ENCODE results near the gene LHX5.

The LHX5 gene

DNA sequence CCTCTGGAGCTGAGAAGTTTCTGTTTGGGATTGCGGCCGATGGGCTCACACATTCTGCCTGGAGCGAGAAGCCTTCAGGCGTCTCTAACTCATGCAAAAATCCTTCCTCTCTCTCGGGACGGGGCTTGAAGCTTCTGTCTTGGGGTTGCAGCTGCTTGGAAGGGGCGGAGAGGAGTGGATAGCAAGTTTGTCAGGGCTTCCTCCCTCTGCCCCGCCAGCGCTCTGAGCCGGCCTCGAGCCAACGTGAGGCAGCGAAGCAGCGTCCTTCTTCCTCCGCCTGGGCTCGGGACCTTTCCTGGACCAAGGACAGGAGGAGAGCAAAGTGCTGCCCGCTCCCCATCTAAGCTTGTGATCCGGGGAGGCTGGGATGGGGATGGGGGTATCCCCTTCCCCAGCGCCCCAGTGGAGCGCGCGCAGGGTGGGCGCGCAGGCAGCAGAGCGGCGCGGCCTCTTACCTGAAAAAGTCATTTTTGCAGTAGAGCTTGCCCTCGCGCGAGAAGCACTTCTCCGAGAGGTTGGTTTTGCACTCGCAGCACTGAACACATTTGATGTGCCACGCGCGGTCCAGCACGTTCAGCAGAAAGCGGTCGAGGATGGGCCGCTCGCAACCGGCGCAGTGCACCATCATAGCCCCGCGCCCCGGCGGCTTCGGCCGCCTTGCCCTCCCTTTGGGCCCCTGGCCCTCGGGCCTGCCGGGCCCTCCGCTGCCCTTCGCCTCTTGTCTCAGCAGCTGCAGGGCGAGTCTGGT lies 626 bp downstream of the LHX5 start:
- no peaks in the 10 kb centered on the region for H4K20me1 ChIP-seq (ENCODE audit: low read depth, low read length)
- H3K27ac ChIP-seq (ENCODE audit: low read depth, low read length): no peak overlapping the region
- no peak overlapping the region for H3K4me2 ChIP-seq (ENCODE audit: low read depth, low read length, poor library complexity, severe bottlenecking)
- H3K9me3 ChIP-seq (ENCODE audit: insufficient read depth, low read length): no peaks in the 10 kb centered on the region
- no peaks in the 10 kb centered on the region for H3K27me3 ChIP-seq (ENCODE audit: low read length)
- no peaks in the 10 kb centered on the region for H3F3A ChIP-seq (ENCODE audit: insufficient read depth)
- H3K9ac ChIP-seq (ENCODE audit: low read length): no peak overlapping the region
- H2AFZ ChIP-seq (ENCODE audit: low read depth, low read length, severe bottlenecking): no peak overlapping the region
- no peaks in the 10 kb centered on the region for H3K79me2 ChIP-seq (ENCODE audit: insufficient read depth, low read length)
- H3K9me2 ChIP-seq (replicated peaks; ENCODE audit: insufficient read depth, low read length): no peaks in the 10 kb centered on the region
- TF ChIP-seq CTCF (IDR thresholded peaks at IDR 0.05; ENCODE audit: insufficient read depth, low read length, poor library complexity, severe bottlenecking) (no peak), EZH2phosphoT487 (conservative IDR thresholded peaks at IDR 0.05; ENCODE audit: low read length) (no peak)
- no peaks in the 10 kb centered on the region for H3K36me3 ChIP-seq (ENCODE audit: low read length)
- H3K4me3 ChIP-seq (ENCODE audit: insufficient read depth, low read length, poor library complexity, severe bottlenecking): no peak overlapping the region

DNA sequence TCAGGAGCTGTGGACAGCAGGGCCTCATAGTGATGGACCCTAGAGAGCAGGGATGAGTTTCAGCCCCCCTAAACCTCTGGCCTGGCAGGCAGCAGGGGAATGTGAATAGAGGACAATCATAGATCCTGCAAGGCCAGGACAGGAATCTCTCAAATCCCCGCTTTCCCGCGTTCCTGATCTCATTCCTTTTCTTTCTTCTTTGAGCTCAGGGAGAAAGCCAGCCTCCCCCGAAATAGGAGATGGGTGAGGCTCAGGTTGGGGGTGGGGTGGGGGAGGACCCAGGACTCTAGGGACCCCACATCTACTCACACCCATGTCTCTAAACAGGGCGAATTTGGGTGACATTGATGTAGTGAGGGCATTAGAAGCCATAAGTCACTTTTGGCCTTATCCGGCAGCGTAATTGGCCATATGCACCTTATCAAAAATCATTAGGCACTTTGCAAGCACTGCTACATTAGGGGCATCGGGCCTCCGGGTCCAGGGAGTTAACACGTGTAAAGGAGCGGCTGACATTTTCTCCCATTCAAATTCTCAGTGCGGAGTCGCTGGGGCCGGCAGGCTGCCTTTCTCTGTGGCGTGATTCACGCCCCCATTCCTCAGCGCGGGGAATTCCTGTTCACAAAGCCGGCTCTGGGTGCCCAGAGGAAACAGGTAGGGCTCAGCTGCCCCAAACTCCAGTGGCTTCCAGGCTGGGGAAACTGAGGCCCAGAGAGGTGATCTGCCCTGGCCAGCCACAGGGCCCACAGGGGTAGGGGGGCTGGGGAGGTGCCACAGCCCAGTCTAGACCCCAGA lies 1.5 kb downstream of the LHX5 start:
- no peak overlapping the region for H3K4me2 ChIP-seq (ENCODE audit: low read depth, low read length, poor library complexity, severe bottlenecking)
- H3K27ac ChIP-seq (ENCODE audit: low read depth, low read length): no peak overlapping the region
- no peak overlapping the region for H2AFZ ChIP-seq (ENCODE audit: low read depth, low read length, severe bottlenecking)
- no peaks in the 10 kb centered on the region for H3K79me2 ChIP-seq (ENCODE audit: insufficient read depth, low read length)
- TF ChIP-seq CTCF (IDR thresholded peaks at IDR 0.05; ENCODE audit: insufficient read depth, low read length, poor library complexity, severe bottlenecking): no peak
- TF ChIP-seq EZH2phosphoT487 (conservative IDR thresholded peaks at IDR 0.05; ENCODE audit: low read length): no peak
- no peak overlapping the region for H3K4me3 ChIP-seq (ENCODE audit: insufficient read depth, low read length, poor library complexity, severe bottlenecking)
- H3K9me2 ChIP-seq (replicated peaks; ENCODE audit: insufficient read depth, low read length): no peaks in the 10 kb centered on the region
- no peaks in the 10 kb centered on the region for H3F3A ChIP-seq (ENCODE audit: insufficient read depth)
- H4K20me1 ChIP-seq (ENCODE audit: low read depth, low read length): no peaks in the 10 kb centered on the region
- no peaks in the 10 kb centered on the region for H3K9me3 ChIP-seq (ENCODE audit: insufficient read depth, low read length)
- H3K36me3 ChIP-seq (ENCODE audit: low read length): no peaks in the 10 kb centered on the region
- H3K27me3 ChIP-seq (ENCODE audit: low read length): no peaks in the 10 kb centered on the region
- no peak overlapping the region for H3K9ac ChIP-seq (ENCODE audit: low read length)

DNA sequence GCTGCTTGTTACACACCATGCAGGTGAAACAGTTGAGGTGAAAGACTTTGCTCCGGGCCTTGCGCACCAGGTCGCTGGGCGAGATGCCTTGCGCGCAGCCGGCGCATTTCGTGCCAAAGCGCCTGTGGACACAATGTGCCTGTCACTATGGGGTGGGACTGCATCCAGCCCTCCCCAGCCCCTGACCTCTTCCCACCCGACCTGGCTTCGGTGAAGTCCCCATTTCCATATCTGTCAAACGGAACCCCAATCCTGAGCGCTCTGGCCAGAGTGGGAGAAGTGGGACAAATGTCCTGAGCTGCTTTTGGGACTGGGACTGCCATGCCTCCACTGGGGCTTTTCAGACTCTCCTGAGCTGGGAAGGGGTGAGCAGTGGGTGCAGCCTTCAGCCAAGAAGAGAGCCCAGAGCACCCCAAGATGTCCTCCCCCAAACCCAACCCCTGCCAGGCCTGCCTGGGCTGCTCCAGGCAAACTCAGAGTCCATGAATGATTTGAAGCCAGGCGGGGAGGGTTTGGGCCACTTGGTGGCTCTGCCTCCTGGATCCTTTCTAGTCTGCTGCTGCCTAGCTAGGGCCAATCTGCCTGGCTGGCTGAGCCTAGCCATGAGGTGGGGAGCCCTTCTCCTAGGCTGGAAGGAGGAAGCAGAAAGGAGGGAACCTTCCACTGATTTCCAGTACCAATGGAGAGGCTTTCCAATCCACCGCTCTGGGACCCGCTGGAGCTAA lies 2.3 kb downstream of the LHX5 start:
- Histone ChIP-seq H3K79me2 (ENCODE audit: insufficient read depth, low read length) (no peaks in the 10 kb centered on the region), H3K9ac (ENCODE audit: low read length) (no peak overlapping the region), H3K9me2 (replicated peaks; ENCODE audit: insufficient read depth, low read length) (no peaks in the 10 kb centered on the region), H3K4me2 (ENCODE audit: low read depth, low read length, poor library complexity, severe bottlenecking) (no peak overlapping the region), H3F3A (ENCODE audit: insufficient read depth) (no peaks in the 10 kb centered on the region), H3K9me3 (ENCODE audit: insufficient read depth, low read length) (no peaks in the 10 kb centered on the region), H3K4me3 (ENCODE audit: insufficient read depth, low read length, poor library complexity, severe bottlenecking) (no peak overlapping the region), H3K27me3 (ENCODE audit: low read length) (no peaks in the 10 kb centered on the region), H3K27ac (ENCODE audit: low read depth, low read length) (no peak overlapping the region), H3K36me3 (ENCODE audit: low read length) (no peaks in the 10 kb centered on the region), H2AFZ (ENCODE audit: low read depth, low read length, severe bottlenecking) (no peak overlapping the region), H4K20me1 (ENCODE audit: low read depth, low read length) (no peaks in the 10 kb centered on the region)
- TF ChIP-seq CTCF (IDR thresholded peaks at IDR 0.05; ENCODE audit: insufficient read depth, low read length, poor library complexity, severe bottlenecking) (no peak), EZH2phosphoT487 (conservative IDR thresholded peaks at IDR 0.05; ENCODE audit: low read length) (no peak)

Measured in SU-DHL-6 (cell line).